Liver (tissue), 9 donors: ENCODE results near the gene TRIOBP. TPM values are rescaled to one million over a fixed set of nuclear protein-coding genes. Genes with fewer than 3 reads are reported as not detected.

Experiments
- DNase-seq: peaks from one replicate; pipeline ENCODE4 v3.0.0-alpha.2; 2017; ENCODE audit warnings: low spot score
- H3K27ac ChIP-seq, 2 donors: one replicate each; pipeline ENCODE4 v1.7.0; 2013; ENCODE audit warnings: inconsistent platforms in 2 of 2, low read length in 2 of 2, control low read depth in 1 of 2, low read depth in 1 of 2, mild to moderate bottlenecking in 1 of 2
- H3K27me3 ChIP-seq, 4 donors: one replicate each; pipeline versions ENCODE4 v1.6.1 to v1.7.0; 2013; ENCODE audit warnings: low read length in 3 of 4, inconsistent platforms in 1 of 4, mild to moderate bottlenecking in 1 of 4, moderate library complexity in 1 of 4; ENCODE audit not compliant: control insufficient read depth in 4 of 4, insufficient read depth in 4 of 4
- H3K36me3 ChIP-seq, 4 donors: one replicate each; pipeline versions ENCODE4 v1.6.1 to v1.7.0; 2013; ENCODE audit warnings: low read length in 3 of 4, mild to moderate bottlenecking in 3 of 4, low read depth in 1 of 4, moderate library complexity in 1 of 4; ENCODE audit not compliant: control insufficient read depth in 4 of 4, insufficient read depth in 3 of 4
- H3K4me1 ChIP-seq, 4 donors: one replicate each; pipeline versions ENCODE4 v1.6.1 to v1.7.0; 2013; ENCODE audit warnings: low read length in 3 of 4, mild to moderate bottlenecking in 3 of 4, moderate library complexity in 1 of 4; ENCODE audit not compliant: control insufficient read depth in 4 of 4, insufficient read depth in 4 of 4
- H3K4me3 ChIP-seq, 3 donors: one replicate each; pipeline versions ENCODE4 v1.6.1 to v1.7.0; 2013; ENCODE audit warnings: low read length in 3 of 3, control low read depth in 1 of 3, low read depth in 1 of 3, mild to moderate bottlenecking in 1 of 3
- H3K9ac ChIP-seq, 2 donors: one replicate each; pipeline ENCODE4 v1.7.0; 2013; ENCODE audit warnings: low read length in 2 of 2, mild to moderate bottlenecking in 2 of 2, moderate library complexity in 2 of 2, control low read depth in 1 of 2, low read depth in 1 of 2
- H3K9me3 ChIP-seq, 4 donors: one replicate each; pipeline versions ENCODE4 v1.6.1 to v1.7.0; 2013; ENCODE audit warnings: low read length in 3 of 4; ENCODE audit not compliant: control insufficient read depth in 4 of 4
- FOXA1 ChIP-seq: IDR thresholded peaks from 2 replicates; pipeline ENCODE4 v1.6.1; 2016; ENCODE audit warnings: antibody characterized with exemption
- FOXA2 ChIP-seq: IDR thresholded peaks from 2 replicates; pipeline ENCODE4 v1.6.1; 2016; ENCODE audit warnings: antibody characterized with exemption
- GABPA ChIP-seq, 2 donors: IDR thresholded peaks in 1 of 2; conservative IDR thresholded peaks in 1 of 2; 2 replicates each; pipeline ENCODE4 v1.6.1; 2016; ENCODE audit warnings: antibody characterized with exemption in 2 of 2, mild to moderate bottlenecking in 1 of 2, moderate library complexity in 1 of 2
- HNF4A ChIP-seq, 2 donors: conservative IDR thresholded peaks; 2 replicates each; pipeline ENCODE4 v1.6.1; 2016; ENCODE audit warnings: antibody characterized with exemption in 2 of 2, mild to moderate bottlenecking in 2 of 2
- JUND ChIP-seq, 2 donors: IDR thresholded peaks; 2 replicates each; pipeline ENCODE4 v1.6.1; 2016; ENCODE audit warnings: antibody characterized with exemption in 2 of 2
- NR2F2 ChIP-seq: IDR thresholded peaks from 2 replicates; pipeline ENCODE4 v1.6.1; 2016; ENCODE audit warnings: antibody characterized with exemption
- RXRA ChIP-seq, 2 donors: IDR thresholded peaks; 2 replicates each; pipeline ENCODE4 v1.6.1; 2017 to 2018; ENCODE audit warnings: antibody characterized with exemption in 2 of 2, mild to moderate bottlenecking in 1 of 2
- SP1 ChIP-seq: IDR thresholded peaks from 2 replicates; pipeline ENCODE4 v1.6.1; 2018; ENCODE audit warnings: antibody characterized with exemption, mild to moderate bottlenecking
- TAF1 ChIP-seq: conservative IDR thresholded peaks from 2 replicates; pipeline ENCODE4 v1.6.1; 2016; ENCODE audit warnings: antibody characterized with exemption, mild to moderate bottlenecking
- YY1 ChIP-seq: IDR thresholded peaks from 2 replicates; pipeline ENCODE4 v1.6.1; 2016; ENCODE audit warnings: antibody characterized with exemption, mild to moderate bottlenecking
- WGBS: extraction: QIAGEN DNeasy Blood & Tissue Kit; methylation state at CpG from one replicate; pipeline ENCODE4 v1.1.7; 2013; 5-methylcytosine and 5-hydroxymethylcytosine counted together
- polyA plus RNA-seq, 2 donors: library from polyadenylated mRNA; stranded (reverse) in 1 of 2; unstranded in 1 of 2; fragments of 200-250 nt in 1 of 2; fragments of >200 nt in 1 of 2; fragmentation: Nextera tagmentation in 1 of 2; extraction: Ambion mirVana in 1 of 2; gene quantifications; one replicate each; pipeline versions ENCODE4 v1.2.1 to v1.2.3, GENCODE V29; 2013 to 2015
- total RNA-seq, 2 donors: library from RNA; depleted of rRNA; stranded (reverse); fragments of >200 nt; gene quantifications; one replicate each; pipeline ENCODE4 v1.2.3, GENCODE V29; 2014
- TF ChIP-seq, protein P1 (sequence below): IDR thresholded peaks from 2 replicates; pipeline ENCODE4 v1.6.1; 2016; ENCODE audit warnings: antibody characterized with exemption, mild to moderate bottlenecking
- TF ChIP-seq, protein P2 (sequence below): IDR thresholded peaks from 2 replicates; pipeline ENCODE4 v1.6.1; 2016; ENCODE audit warnings: antibody characterized with exemption
- donor health status: healthy.
- donor health status: healthy.
- donor health status: healthy.
- donor health status: healthy.
- donor health status: healthy.

TRIOBP gene
- total and polyA plus RNA-seq, 4 donors: 4.8 to 41.1 (median 21.6) TPM

DNA sequence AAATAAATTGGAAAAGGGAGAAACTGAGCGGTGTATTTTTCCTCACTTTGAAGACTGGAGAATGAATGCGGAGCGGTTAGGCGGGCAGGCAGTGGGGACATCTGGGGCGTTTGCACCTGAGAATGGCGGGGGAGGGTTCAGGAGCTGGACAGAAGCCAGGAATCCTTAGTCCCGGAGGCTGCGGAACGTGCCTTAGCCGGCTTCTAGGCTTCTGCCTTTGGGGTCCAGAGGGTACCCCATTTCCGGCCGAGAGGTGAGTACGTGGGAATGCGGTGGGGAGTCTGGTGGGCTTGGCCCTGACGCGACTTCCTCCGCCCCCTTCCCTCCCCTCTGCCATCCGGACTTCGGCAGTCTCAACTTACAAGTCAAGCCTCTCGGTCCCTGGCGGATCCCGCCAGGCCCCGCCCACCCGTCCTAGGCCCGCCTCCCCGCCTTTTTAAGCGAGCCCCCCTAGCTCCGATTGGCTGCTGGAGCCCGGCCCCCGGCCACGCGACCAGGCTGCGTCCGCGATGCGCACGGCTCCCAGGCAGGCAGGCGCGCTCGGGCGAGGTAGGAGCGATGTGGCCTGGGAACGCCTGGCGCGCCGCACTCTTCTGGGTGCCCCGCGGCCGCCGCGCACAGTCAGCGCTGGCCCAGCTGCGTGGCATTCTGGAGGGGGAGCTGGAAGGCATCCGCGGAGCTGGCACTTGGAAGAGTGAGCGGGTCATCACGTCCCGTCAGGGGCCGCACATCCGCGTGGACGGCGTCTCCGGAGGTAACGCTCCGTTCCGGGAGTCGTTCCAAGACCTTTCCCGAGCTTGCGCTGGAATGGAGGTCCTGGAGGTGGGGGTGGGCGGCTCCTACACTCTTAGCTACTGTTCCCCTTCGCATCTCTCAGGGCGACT, 110.8 kb downstream of the TRIOBP start, which contains the start of gene GCAT:
Gene GCAT, plus strand, starts transcription at position 525 of the 884 bp plus-strand sequence. Its CDS starts 34 bp downstream, at position 559.
- Histone ChIP-seq H3K4me3 (peak within 1 kb of the TSS; percentile 61 to 91 (median 82)), H3K9me3 (no peaks in the 10 kb centered on the region), H3K36me3 (no peaks in the 10 kb centered on the region), H3K9ac (peak within 1 kb of the TSS; percentile 59 to 77), H3K27ac (peak within 1 kb of the TSS; percentile 71 to 89), H3K27me3 (no peaks in the 10 kb centered on the region), H3K4me1 (peaks cover 10 to 53% (median 46%) of the 10 kb centered on the region in 4 donors)
- no peak for TF ChIP-seq FOXA1
- TF ChIP-seq HNF4A (conservative IDR thresholded peaks at IDR 0.05): peak in 1 of 2 donors; percentile 23
- TF ChIP-seq, protein P1, sequence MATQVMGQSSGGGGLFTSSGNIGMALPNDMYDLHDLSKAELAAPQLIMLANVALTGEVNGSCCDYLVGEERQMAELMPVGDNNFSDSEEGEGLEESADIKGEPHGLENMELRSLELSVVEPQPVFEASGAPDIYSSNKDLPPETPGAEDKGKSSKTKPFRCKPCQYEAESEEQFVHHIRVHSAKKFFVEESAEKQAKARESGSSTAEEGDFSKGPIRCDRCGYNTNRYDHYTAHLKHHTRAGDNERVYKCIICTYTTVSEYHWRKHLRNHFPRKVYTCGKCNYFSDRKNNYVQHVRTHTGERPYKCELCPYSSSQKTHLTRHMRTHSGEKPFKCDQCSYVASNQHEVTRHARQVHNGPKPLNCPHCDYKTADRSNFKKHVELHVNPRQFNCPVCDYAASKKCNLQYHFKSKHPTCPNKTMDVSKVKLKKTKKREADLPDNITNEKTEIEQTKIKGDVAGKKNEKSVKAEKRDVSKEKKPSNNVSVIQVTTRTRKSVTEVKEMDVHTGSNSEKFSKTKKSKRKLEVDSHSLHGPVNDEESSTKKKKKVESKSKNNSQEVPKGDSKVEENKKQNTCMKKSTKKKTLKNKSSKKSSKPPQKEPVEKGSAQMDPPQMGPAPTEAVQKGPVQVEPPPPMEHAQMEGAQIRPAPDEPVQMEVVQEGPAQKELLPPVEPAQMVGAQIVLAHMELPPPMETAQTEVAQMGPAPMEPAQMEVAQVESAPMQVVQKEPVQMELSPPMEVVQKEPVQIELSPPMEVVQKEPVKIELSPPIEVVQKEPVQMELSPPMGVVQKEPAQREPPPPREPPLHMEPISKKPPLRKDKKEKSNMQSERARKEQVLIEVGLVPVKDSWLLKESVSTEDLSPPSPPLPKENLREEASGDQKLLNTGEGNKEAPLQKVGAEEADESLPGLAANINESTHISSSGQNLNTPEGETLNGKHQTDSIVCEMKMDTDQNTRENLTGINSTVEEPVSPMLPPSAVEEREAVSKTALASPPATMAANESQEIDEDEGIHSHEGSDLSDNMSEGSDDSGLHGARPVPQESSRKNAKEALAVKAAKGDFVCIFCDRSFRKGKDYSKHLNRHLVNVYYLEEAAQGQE: peak; percentile 34
- TF ChIP-seq RXRA (IDR thresholded peaks at IDR 0.05): peak in 1 of 2 donors; percentile 28
- TF ChIP-seq, protein P2, sequence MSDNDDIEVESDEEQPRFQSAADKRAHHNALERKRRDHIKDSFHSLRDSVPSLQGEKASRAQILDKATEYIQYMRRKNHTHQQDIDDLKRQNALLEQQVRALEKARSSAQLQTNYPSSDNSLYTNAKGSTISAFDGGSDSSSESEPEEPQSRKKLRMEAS: no peak
- no peak for TF ChIP-seq JUND (IDR thresholded peaks at IDR 0.05)
- TF ChIP-seq YY1: peak; percentile 51
- peak in 1 of 2 donors; percentile 40 for TF ChIP-seq GABPA (IDR thresholded peaks at IDR 0.05 in 1 of 2, conservative IDR thresholded peaks at IDR 0.05 in 1 of 2)
- peak; percentile 60 for TF ChIP-seq TAF1
- TF ChIP-seq SP1: peak; percentile 66
- WGBS: under 1% methylated on average over 73 of the region's 73 CpGs
- peak; percentile 98 for DNase-seq

DNA sequence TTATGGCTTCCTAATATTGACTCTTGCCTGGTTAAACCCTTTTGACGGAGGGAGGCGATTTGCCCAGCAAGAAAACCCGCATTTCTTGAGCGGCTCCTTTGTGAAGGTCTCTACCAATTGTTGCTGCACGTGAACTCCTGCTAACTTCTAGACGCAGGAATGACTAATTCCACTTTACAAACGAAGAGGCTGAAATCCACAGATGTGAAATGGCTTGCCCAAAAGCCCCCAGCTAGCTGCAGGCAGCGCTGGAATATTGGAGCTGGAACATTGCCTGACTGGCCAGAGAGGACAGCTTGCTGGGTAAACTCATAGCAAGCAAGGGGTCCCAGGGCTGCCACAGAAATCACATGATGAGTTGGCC, 111.4 kb downstream of the TRIOBP start:
- H3K27ac ChIP-seq: peak overlapping the region; percentile 70 to 83
- DNase-seq: no peak
- no peaks in the 10 kb centered on the region for H3K27me3 ChIP-seq
- H3K9me3 ChIP-seq: no peaks in the 10 kb centered on the region
- H3K4me1 ChIP-seq: peaks cover 8 to 46% (median 40%) of the 10 kb centered on the region in 4 donors
- peak overlapping the region; percentile 61 to 91 (median 82) for H3K4me3 ChIP-seq
- H3K9ac ChIP-seq: peak overlapping the region; percentile 36 to 40
- no peak for TF ChIP-seq YY1
- TF ChIP-seq RXRA (IDR thresholded peaks at IDR 0.05): no peak
- TF ChIP-seq GABPA (IDR thresholded peaks at IDR 0.05 in 1 of 2, conservative IDR thresholded peaks at IDR 0.05 in 1 of 2): no peak
- TF ChIP-seq FOXA1: no peak
- TF ChIP-seq, protein P1: no peak
- TF ChIP-seq FOXA2: no peak
- TF ChIP-seq NR2F2: no peak
- TF ChIP-seq, protein P2: no peak
- no peak for TF ChIP-seq HNF4A (conservative IDR thresholded peaks at IDR 0.05)
- no peak for TF ChIP-seq TAF1
- TF ChIP-seq JUND (IDR thresholded peaks at IDR 0.05): no peak
- H3K36me3 ChIP-seq: peaks cover 0 to under 1% (median 0%) of the 10 kb centered on the region in 4 donors
- WGBS: 7% methylated on average over 8 of the region's 8 CpGs
